GM18507 (cell line): ENCODE results near the gene TJP2.

Experiments
- DNase-seq: peaks from one replicate; pipeline ENCODE4 v3.0.0; 2011; ENCODE audit warnings: low read depth; ENCODE audit not compliant: insufficient read length; ENCODE audit errors: extremely low spot score
- FAIRE-seq: peaks from 2 replicates; lab custom pipeline; 2011; peaks lifted over from hg19 to GRCh38; lab: Jason Lieb, UNC

Gene TJP2

DNA sequence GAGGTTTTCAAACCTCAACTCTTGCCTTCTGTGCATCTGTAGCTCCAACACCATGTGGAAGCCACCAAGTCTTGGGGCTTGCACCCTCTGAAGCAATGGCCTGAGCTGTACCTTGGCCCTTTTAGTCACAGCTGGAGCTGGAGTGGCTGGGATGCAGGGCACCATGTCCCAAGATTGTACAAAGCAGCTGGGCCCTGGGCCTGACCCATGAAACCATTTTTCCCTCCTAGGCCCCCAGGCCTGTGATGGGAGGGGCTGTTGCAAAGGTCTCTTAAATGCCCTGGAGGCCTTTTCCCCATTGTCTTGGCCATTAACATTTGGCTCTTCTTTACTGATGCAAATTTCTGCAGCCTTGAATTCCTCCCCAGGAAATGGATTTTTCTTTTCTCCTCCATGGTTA lies 139.1 kb downstream of the TJP2 start:
- no peak for FAIRE-seq
- DNase-seq, result no peak

DNA sequence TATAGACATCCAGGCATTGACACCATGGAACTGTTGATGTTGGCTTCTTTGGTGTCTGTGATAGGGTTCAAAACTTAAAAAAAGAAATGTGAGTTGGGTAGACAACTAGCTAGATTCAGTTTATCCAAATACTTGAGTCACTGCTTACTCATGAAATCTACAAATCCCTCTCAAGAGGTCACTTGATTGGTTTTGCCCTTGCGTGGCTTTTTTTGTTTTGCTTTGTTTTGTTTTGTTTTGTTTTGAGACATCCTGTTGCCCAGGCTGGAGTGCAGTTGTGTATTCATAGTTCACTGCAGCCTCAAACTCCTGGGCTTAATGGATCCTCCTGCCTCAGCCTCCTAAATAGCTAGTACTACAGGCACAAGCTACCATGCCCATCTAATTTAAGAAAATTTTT lies 140.5 kb downstream of the TJP2 start:
- FAIRE-seq (no peak), DNase-seq (no peak)

DNA sequence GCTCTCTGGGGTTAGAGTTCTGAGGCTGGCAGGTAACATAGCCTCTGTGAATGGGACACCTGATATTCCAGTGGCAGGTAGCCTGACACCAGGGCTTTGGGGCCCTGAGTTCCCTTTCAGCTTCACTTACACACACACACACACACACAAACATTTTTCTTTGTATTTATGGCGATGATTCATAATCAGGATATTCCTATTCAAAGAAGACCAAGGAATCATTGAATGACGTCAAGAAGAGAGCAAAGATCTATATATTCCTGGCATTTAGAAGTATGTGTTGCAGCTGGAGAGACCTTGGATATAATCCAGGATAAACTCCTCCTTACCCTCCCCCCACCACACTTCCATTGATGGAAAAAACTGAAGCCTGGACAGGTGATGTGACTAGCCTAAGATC lies 143.0 kb downstream of the TJP2 start:
- no peak for DNase-seq
- no peak for FAIRE-seq

DNA sequence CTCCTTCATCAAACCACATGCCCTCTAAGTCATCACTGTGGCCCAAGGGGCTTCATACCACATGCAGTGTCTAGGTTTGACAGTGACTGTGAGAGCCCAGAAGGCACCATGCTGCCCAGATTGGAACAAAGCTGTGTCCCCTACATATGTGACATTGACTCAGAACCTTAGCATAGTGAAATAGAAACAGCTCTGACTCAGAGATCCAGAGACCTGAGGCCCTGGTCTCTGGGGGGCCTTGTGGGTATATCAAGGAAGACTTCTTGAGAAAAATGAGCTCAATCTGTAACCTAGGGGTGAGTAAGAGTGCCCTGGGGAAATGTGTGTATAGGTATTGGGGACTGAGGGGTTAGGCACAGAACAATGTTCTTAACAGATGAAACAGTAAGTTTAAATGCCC lies 143.8 kb downstream of the TJP2 start:
- DNase-seq (no peak), FAIRE-seq (no peak)

DNA sequence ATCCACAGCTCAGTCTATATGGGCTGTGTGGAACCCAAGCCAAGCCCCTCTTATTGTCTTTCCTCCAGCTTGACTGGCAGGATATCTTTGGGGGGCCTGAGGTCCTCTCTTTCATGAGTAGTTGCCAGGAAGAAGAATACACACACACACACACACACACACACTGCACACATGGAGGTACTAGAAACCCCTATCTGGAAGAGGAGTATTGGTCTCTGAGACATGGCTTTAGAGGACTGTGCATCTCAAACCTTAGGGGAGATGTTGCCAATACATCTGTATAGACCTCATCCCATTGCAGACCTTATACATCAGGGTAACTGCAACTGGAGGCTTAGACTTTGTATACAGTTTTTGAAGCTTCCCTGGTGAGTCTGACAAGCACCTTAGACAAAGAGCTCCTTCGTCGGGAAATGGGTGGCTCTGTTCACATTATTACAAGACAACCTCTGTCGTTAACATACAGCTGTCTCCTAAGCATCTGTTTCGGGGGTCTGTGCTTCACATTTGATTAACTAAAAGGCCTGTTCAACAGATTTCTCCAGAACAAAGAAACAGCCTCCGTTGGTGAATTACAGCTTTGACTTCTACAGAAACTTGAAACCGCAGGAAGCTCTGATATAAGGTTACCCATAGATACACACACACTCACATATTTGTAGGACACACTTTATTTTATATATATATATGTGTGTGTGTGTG lies 145.4 kb downstream of the TJP2 start:
- FAIRE-seq, result no peak
- no peak for DNase-seq

DNA sequence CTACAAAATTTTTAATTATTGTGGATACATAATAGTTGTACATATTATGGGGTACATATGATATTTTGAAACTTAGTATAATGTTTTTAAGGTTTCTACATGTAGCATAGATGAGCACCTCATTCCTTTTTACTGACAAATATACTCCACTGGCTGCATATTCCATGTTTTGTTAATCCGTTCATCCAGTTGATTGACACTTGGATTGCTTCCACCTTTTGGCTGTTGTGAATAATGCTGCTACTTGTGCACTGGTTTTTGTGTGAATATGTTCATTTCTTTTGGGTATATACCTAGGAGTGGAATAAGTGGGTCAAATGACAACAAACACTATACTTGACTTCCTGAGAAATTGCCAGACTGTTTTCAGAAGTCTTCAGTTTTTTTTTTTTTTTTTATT lies 148.2 kb downstream of the TJP2 start:
- DNase-seq, result no peak
- FAIRE-seq, result no peak

DNA sequence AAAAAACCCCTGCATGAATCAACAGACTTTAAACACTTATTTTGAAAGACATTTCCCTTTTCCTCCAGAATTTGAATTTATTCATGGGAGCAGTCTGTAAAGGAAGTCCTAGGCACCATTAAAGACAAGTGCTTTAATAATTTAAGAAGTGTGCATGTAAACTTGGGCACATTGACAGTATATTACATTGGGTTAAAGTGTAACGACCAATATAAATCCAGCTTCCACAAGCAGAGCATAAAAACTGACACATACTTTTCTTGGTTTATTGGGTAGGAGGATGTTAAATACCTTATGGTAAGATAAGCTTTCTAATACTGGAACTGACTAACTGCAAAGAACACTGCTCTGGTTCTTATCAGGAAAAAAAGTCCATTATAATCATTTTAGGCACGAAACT lies 149.8 kb downstream of the TJP2 start:
- no peak for FAIRE-seq

More for the DNA sequence above, 149.8 kb downstream of the TJP2 start:
- no peak for DNase-seq
